Gastroesophageal sphincter (tissue), 4 donors: Measurements from ENCODE around the gene ZBTB32. TPM values are rescaled to one million over a fixed set of nuclear protein-coding genes. Genes with fewer than 3 reads are reported as not detected.
A peak's percentile ranks its signal among the peaks of the same experiment; 100 is the strongest.

ENCODE experiments used
- ATAC-seq: fragments of 150-250 bp; one replicate; pipeline ENCODE4 v1.9.1; 2016; ENCODE audit warnings: mild to moderate bottlenecking, moderate library complexity
- H3K27ac ChIP-seq, 4 donors: fragments of 200-600 bp; sonication (generic) in 3 of 4; 1 replicate in 3 of 4; 2 replicates in 1 of 4; pipeline ENCODE4 v1.5.1; 2016 to 2019
- H3K27me3 ChIP-seq: fragments of 200-600 bp; sonication (generic); one replicate; pipeline ENCODE4 v1.5.1; 2019
- H3K36me3 ChIP-seq, 2 donors: fragments of 200-600 bp; sonication (generic); one replicate each; pipeline ENCODE4 v1.5.1; 2019; ENCODE audit warnings: control low read depth in 1 of 2
- H3K4me1 ChIP-seq, 3 donors: fragments of 200-600 bp; sonication (generic); 1 replicate in 2 of 3; 2 replicates in 1 of 3; pipeline ENCODE4 v1.5.1; 2016 to 2019; ENCODE audit warnings: control low read depth in 2 of 3
- H3K4me3 ChIP-seq, 2 donors: fragments of 200-600 bp; sonication (generic); one replicate each; pipeline ENCODE4 v1.5.1; 2019; ENCODE audit warnings: mild to moderate bottlenecking in 1 of 2, moderate library complexity in 1 of 2
- H3K9me3 ChIP-seq, 3 donors: fragments of 200-600 bp; sonication (generic); one replicate each; pipeline ENCODE4 v1.5.1; 2017 to 2019; ENCODE audit warnings: control low read depth in 2 of 3
- CTCF ChIP-seq, 4 experiments: fragments of 200-600 bp in 2 of 4; fragments of 450-650 bp in 2 of 4; sonication (generic) in 1 of 4; IDR thresholded peaks; one replicate each; pipeline ENCODE4 v1.5.1; 2017 to 2019; ENCODE audit warnings: antibody characterized with exemption in 4 of 4, mild to moderate bottlenecking in 2 of 4, moderate library complexity in 2 of 4
- EP300 ChIP-seq: sonication (generic); formaldehyde crosslinking; IDR thresholded peaks from one replicate; pipeline ENCODE4 v1.6.1; 2017; ENCODE audit warnings: antibody characterized with exemption, mild to moderate bottlenecking
- POLR2A ChIP-seq, 2 donors: fragments of 450-650 bp; IDR thresholded peaks; one replicate each; pipeline ENCODE4 v1.6.1; 2017; ENCODE audit warnings: antibody characterized with exemption in 2 of 2, mild to moderate bottlenecking in 2 of 2, moderate library complexity in 1 of 2
- POLR2AphosphoS5 ChIP-seq: sonication (generic); formaldehyde crosslinking; IDR thresholded peaks from one replicate; pipeline ENCODE4 v1.6.1; 2017; ENCODE audit warnings: antibody characterized with exemption
- WGBS, 2 donors: methylation state at CpG; one replicate each; pipeline ENCODE4 v1.1.5; 2018; ENCODE audit warnings: low coverage in 1 of 2; 5-methylcytosine and 5-hydroxymethylcytosine counted together
- total RNA-seq, 4 donors: library from RNA; depleted of rRNA; stranded (reverse); fragments of >200 nt; gene quantifications; one replicate each; pipeline ENCODE4 v1.1.0, GENCODE V29; 2016

ZBTB32 gene
- total RNA-seq, 4 donors from 2014 or later, result 0.31 TPM; not detected in 2

- WGBS, 2 donors, result 0 to 2% methylated on average over 1 to 22 of the region's 53 CpGs
- Histone ChIP-seq H3K4me3 (peak within 1 kb of the TSS; percentile 51 to 81), H3K4me1 (peaks cover 0 to 64% (median 31%) of the 10 kb centered on the region in 3 donors)
Observed at GRCh38 chr19:35757749-35758608, 53.6 kb downstream of the ZBTB32 start, which contains the start of gene PROSER3. TSS of gene PROSER3 (plus strand) at chr19:35758176. CDS start at chr19:35758216, 40 bp downstream.

GRCh38 chr19:35759697-35760096, 55.3 kb downstream of the ZBTB32 start:
- ATAC-seq, result no peak
- TF ChIP-seq EP300, result no peak
- TF ChIP-seq POLR2A (IDR thresholded peaks at IDR 0.05), result no peak
- TF ChIP-seq CTCF (IDR thresholded peaks at IDR 0.05), result no peak
- TF ChIP-seq POLR2AphosphoS5, result no peak
- peaks cover 0 to 50% (median 28%) of the 10 kb centered on the region in 3 donors for H3K4me1 ChIP-seq
- H3K36me3 ChIP-seq, result peaks cover 0 to 51% of the 10 kb centered on the region in 2 donors
- H3K27me3 ChIP-seq, result no peaks in the 10 kb centered on the region
- 60% methylated on average over 1 of the region's 2 CpGs; no CpG with 5 or more reads in 1 of the 2 donors for WGBS, 2 donors
- H3K9me3 ChIP-seq, result no peaks in the 10 kb centered on the region
- no peak overlapping the region for H3K27ac ChIP-seq
- H3K4me3 ChIP-seq, result no peak overlapping the region

More at GRCh38 chr19:35757749-35758608, 53.6 kb downstream of the ZBTB32 start, which contains the start of gene PROSER3:
- TF ChIP-seq EP300 (no peak), POLR2AphosphoS5 (peak; percentile 86), CTCF (IDR thresholded peaks at IDR 0.05) (peak in 1 of 4 experiments; percentile 11), POLR2A (IDR thresholded peaks at IDR 0.05) (peak; percentile 77 to 84)
- Histone ChIP-seq H3K27ac (peak within 1 kb of the TSS; percentile 93 to 99 (median 96)), H3K27me3 (no peaks in the 10 kb centered on the region), H3K36me3 (peaks cover 0 to 51% of the 10 kb centered on the region in 2 donors), H3K9me3 (no peaks in the 10 kb centered on the region)
- peak; percentile 89 for ATAC-seq

GRCh38 chr19:35760711-35761349, 56.5 kb downstream of the ZBTB32 start:
- Histone ChIP-seq H3K9me3 (no peaks in the 10 kb centered on the region), H3K27ac (no peak overlapping the region), H3K36me3 (peaks cover 0 to 62% of the 10 kb centered on the region in 2 donors), H3K27me3 (no peaks in the 10 kb centered on the region), H3K4me1 (peaks cover 0 to 39% (median 22%) of the 10 kb centered on the region in 3 donors), H3K4me3 (no peak overlapping the region)
- no peak for ATAC-seq
- WGBS, 2 donors, result 83 to 93% methylated on average over 2 to 4 of the region's 4 CpGs
- TF ChIP-seq POLR2AphosphoS5 (no peak), CTCF (IDR thresholded peaks at IDR 0.05) (no peak), EP300 (no peak), POLR2A (IDR thresholded peaks at IDR 0.05) (no peak)

GRCh38 chr19:35764432-35765315, 60.3 kb downstream of the ZBTB32 start:
- Histone ChIP-seq H3K27ac (no peak overlapping the region), H3K4me1 (peaks cover 0 to 16% (median 0%) of the 10 kb centered on the region in 3 donors), H3K4me3 (no peak overlapping the region), H3K9me3 (no peaks in the 10 kb centered on the region), H3K27me3 (no peaks in the 10 kb centered on the region), H3K36me3 (peaks cover 0 to 79% of the 10 kb centered on the region in 2 donors)
- no peak for TF ChIP-seq EP300
- TF ChIP-seq POLR2A (IDR thresholded peaks at IDR 0.05), result no peak
- TF ChIP-seq POLR2AphosphoS5, result no peak
- 82 to 86% methylated on average over 8 to 12 of the region's 17 CpGs for WGBS, 2 donors
- ATAC-seq, result no peak

Other genes starting within 250 kb of the ZBTB32 start
- gene KRTDAP, start 214.1 kb upstream of the ZBTB32 start, total RNA-seq, result not detected
- gene DMKN, start 190.9 kb upstream of the ZBTB32 start, total RNA-seq, result 10 to 100 TPM in 2 of 4 donors, 1 to 10 TPM in 2; 5.6 to 20.0 (median 9.0) TPM
- gene SBSN, start 176.2 kb upstream of the ZBTB32 start, total RNA-seq, result 10 to 100 TPM in 1 of 4 donors, 1 to 10 TPM in 2, not detected in 1; 1.0 to 13.4 (median 1.2) TPM
- not detected for gene GAPDHS, start 171.1 kb upstream of the ZBTB32 start, total RNA-seq
- 10 to 100 TPM; 60.0 to 82.6 (median 64.1) TPM for gene TMEM147, start 158.9 kb upstream of the ZBTB32 start, total RNA-seq
- not detected for gene ATP4A, start 140.9 kb upstream of the ZBTB32 start, total RNA-seq
- not detected for gene PMIS2, start 118.4 kb upstream of the ZBTB32 start, total RNA-seq
- 1 to 10 TPM; 3.9 to 8.7 (median 6.2) TPM for gene HAUS5, start 91.8 kb upstream of the ZBTB32 start, total RNA-seq
- 10 to 100 TPM; 66.1 to 98.0 (median 72.8) TPM for gene RBM42, start 75.5 kb upstream of the ZBTB32 start, total RNA-seq
- not detected for gene ETV2, start 62.8 kb upstream of the ZBTB32 start, total RNA-seq
- 100 to 1,000 TPM; 403 to 607 (median 414) TPM for gene COX6B1, start 56.2 kb upstream of the ZBTB32 start, total RNA-seq
- gene UPK1A, start 38.0 kb upstream of the ZBTB32 start, total RNA-seq, result not detected
- 10 to 100 TPM in 3 of 4 donors, 1 to 10 TPM in 1; 7.7 to 27.0 (median 17.5) TPM for gene KMT2B, start 13.4 kb downstream of the ZBTB32 start, total RNA-seq
- 10 to 100 TPM in 1 of 4 donors, 1 to 10 TPM in 3; 4.6 to 14.3 (median 6.7) TPM for gene IGFLR1, start 37.9 kb downstream of the ZBTB32 start, total RNA-seq
- 10 to 100 TPM in 3 of 4 donors, 1 to 10 TPM in 1; 7.5 to 29.3 (median 23.7) TPM for gene U2AF1L4, start 40.9 kb downstream of the ZBTB32 start, total RNA-seq
- gene PSENEN, start 41.1 kb downstream of the ZBTB32 start, total RNA-seq, result 10 to 100 TPM; 20.4 to 35.7 (median 29.5) TPM
- 10 to 100 TPM; 14.4 to 29.4 (median 18.7) TPM for gene LIN37, start 44.0 kb downstream of the ZBTB32 start, total RNA-seq
- 100 to 1,000 TPM in 2 of 4 donors, 10 to 100 TPM in 2; 44.9 to 119 (median 96.6) TPM for gene HSPB6, start 52.5 kb downstream of the ZBTB32 start, total RNA-seq
- 10 to 100 TPM; 10.1 to 17.1 (median 13.4) TPM for gene PROSER3, start 53.6 kb downstream of the ZBTB32 start, total RNA-seq
- 10 to 100 TPM in 1 of 4 donors, 1 to 10 TPM in 3; 3.1 to 22.6 (median 5.5) TPM for gene ARHGAP33, start 71.0 kb downstream of the ZBTB32 start, total RNA-seq
- gene PRODH2, start 108.3 kb downstream of the ZBTB32 start, total RNA-seq, result not detected
- not detected for gene NPHS1, start 147.9 kb downstream of the ZBTB32 start, total RNA-seq
- gene KIRREL2, start 152.4 kb downstream of the ZBTB32 start, total RNA-seq, result not detected
- gene APLP1, start 164.0 kb downstream of the ZBTB32 start, total RNA-seq, result 10 to 100 TPM in 1 of 4 donors, 1 to 10 TPM in 3; 4.7 to 10.0 (median 8.8) TPM
- gene NFKBID, start 196.0 kb downstream of the ZBTB32 start, total RNA-seq, result 1 to 10 TPM; 2.8 to 9.5 (median 5.7) TPM
- gene HCST, start 198.0 kb downstream of the ZBTB32 start, total RNA-seq, result 1 to 10 TPM in 3 of 4 donors, not detected in 1; 1.8 to 3.1 (median 3.0) TPM
- 100 to 1,000 TPM in 1 of 4 donors, 10 to 100 TPM in 2, 1 to 10 TPM in 1; 3.0 to 116 (median 45.3) TPM for gene TYROBP, start 203.7 kb downstream of the ZBTB32 start, total RNA-seq
- 10 to 100 TPM in 2 of 4 donors, 1 to 10 TPM in 2; 6.7 to 18.5 (median 9.1) TPM for gene LRFN3, start 231.8 kb downstream of the ZBTB32 start, total RNA-seq